GM23338 (cell line): ENCODE measurements around the gene ERH.
A peak's percentile ranks its signal among the peaks of the same experiment; 100 is the strongest.

Source experiments
- CREB1 ChIP-seq: fragments of 250-450 bp; sonication (Bioruptor Pico); IDR thresholded peaks from 2 replicates; pipeline ENCODE4 v1.5.0; 2020; ENCODE audit warnings: low read depth, mild to moderate bottlenecking, moderate library complexity
- EZH2 ChIP-seq: fragments of 200-600 bp; sonication (generic); IDR thresholded peaks from one replicate; pipeline ENCODE4 v1.8.0; 2017; ENCODE audit warnings: antibody characterized with exemption, mild to moderate bottlenecking, low read depth; ENCODE audit not compliant: unreplicated experiment
- EZH2phosphoT487 ChIP-seq: fragments of 200-600 bp; sonication (generic); IDR thresholded peaks from one replicate; pipeline ENCODE4 v1.8.1; 2018; ENCODE audit warnings: antibody characterized with exemption; ENCODE audit not compliant: unreplicated experiment
- JUNB ChIP-seq: IDR thresholded peaks from one replicate; pipeline ENCODE4 v1.6.1; 2016; ENCODE audit warnings: antibody characterized with exemption; ENCODE audit not compliant: unreplicated experiment
- NANOG ChIP-seq: IDR thresholded peaks from 2 replicates; pipeline ENCODE4 v1.6.1; 2016; ENCODE audit warnings: antibody characterized with exemption, borderline replicate concordance
- POLR2AphosphoS5 ChIP-seq: IDR thresholded peaks from 2 replicates; pipeline ENCODE4 v1.6.1; 2016; ENCODE audit warnings: antibody characterized with exemption, low read depth
- STAT1 ChIP-seq: IDR thresholded peaks from one replicate; pipeline ENCODE4 v1.6.1; 2016; ENCODE audit warnings: antibody characterized with exemption; ENCODE audit not compliant: unreplicated experiment
- ZNF114 ChIP-seq: fragments of 250-450 bp; sonication (Bioruptor Pico); IDR thresholded peaks from 2 replicates; pipeline ENCODE4 v1.5.0; 2020; ENCODE audit warnings: mild to moderate bottlenecking, moderate library complexity
- TF ChIP-seq, protein P1 (sequence below), 2 experiments: fragments of 200-600 bp in 1 of 2; sonication (generic) in 1 of 2; conservative IDR thresholded peaks; 2 replicates each; pipeline versions ENCODE4 v1.5.1 to v1.6.1; 2016 to 2017; ENCODE audit warnings: antibody characterized with exemption in 2 of 2, low read depth in 2 of 2, mild to moderate bottlenecking in 2 of 2, moderate library complexity in 1 of 2
- TF ChIP-seq, protein P2 (sequence below): IDR thresholded peaks from 2 replicates; pipeline ENCODE4 v1.6.1; 2016; ENCODE audit warnings: antibody characterized with exemption
- TF ChIP-seq, protein P3 (sequence below): IDR thresholded peaks from one replicate; pipeline ENCODE4 v1.6.1; 2018; ENCODE audit warnings: antibody characterized with exemption; ENCODE audit not compliant: unreplicated experiment

DNA sequence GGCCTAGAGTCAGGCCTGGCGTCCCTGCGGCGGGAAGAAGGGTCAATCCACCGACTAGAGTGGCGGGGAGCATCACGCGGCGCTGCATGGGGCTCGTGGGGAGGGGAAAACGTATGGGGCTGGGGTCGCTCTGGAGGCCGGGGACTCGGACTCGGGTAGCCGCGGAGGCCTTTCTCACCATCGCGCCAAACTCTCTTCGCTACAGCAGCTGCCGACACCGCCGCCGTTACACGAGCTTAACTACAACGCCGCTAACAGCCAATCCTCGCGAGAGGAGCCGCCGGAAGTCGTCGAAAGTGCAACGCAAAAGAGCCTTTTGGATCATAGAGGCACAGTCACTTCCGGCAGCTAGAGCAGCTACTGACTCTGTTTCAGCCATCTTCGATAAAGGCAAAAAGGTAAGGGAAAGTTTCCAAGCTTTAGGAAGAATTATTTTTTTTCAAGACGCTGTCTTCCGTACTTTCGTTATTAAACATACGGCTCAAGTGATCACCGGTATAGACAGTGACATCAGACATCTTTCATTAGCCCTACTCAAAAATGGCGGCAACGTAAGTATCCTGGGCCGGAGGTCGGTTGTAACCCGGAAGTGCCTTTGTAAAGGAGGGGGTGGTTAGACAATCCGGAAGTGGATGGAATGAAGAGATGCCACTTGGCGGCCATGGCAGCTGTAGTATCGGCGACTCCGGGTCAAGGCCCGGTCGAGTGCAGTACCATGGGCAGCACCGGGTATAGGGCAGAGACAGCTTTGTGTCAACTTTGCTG, at the start of gene ERH, which contains the start of gene SLC39A9:
- TF ChIP-seq EZH2 (no peak), JUNB (no peak), POLR2AphosphoS5 (peak; percentile 82), EZH2phosphoT487 (no peak), CREB1 (CRISPR knock-in tag) (peak; percentile 92), NANOG (no peak; the same call in 1 of the 2 replicates), ZNF114 (CRISPR knock-in tag) (0 out of 2 replicates have a peak, but pooled peaks have one; percentile 66), STAT1 (no peak)
- TF ChIP-seq, protein P1, sequence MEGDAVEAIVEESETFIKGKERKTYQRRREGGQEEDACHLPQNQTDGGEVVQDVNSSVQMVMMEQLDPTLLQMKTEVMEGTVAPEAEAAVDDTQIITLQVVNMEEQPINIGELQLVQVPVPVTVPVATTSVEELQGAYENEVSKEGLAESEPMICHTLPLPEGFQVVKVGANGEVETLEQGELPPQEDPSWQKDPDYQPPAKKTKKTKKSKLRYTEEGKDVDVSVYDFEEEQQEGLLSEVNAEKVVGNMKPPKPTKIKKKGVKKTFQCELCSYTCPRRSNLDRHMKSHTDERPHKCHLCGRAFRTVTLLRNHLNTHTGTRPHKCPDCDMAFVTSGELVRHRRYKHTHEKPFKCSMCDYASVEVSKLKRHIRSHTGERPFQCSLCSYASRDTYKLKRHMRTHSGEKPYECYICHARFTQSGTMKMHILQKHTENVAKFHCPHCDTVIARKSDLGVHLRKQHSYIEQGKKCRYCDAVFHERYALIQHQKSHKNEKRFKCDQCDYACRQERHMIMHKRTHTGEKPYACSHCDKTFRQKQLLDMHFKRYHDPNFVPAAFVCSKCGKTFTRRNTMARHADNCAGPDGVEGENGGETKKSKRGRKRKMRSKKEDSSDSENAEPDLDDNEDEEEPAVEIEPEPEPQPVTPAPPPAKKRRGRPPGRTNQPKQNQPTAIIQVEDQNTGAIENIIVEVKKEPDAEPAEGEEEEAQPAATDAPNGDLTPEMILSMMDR (conservative IDR thresholded peaks at IDR 0.05; ENCODE audit: low read depth in 2 of 2) = no peak
- TF ChIP-seq, protein P2, sequence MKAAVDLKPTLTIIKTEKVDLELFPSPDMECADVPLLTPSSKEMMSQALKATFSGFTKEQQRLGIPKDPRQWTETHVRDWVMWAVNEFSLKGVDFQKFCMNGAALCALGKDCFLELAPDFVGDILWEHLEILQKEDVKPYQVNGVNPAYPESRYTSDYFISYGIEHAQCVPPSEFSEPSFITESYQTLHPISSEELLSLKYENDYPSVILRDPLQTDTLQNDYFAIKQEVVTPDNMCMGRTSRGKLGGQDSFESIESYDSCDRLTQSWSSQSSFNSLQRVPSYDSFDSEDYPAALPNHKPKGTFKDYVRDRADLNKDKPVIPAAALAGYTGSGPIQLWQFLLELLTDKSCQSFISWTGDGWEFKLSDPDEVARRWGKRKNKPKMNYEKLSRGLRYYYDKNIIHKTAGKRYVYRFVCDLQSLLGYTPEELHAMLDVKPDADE = peak; percentile 94
- TF ChIP-seq, protein P3, sequence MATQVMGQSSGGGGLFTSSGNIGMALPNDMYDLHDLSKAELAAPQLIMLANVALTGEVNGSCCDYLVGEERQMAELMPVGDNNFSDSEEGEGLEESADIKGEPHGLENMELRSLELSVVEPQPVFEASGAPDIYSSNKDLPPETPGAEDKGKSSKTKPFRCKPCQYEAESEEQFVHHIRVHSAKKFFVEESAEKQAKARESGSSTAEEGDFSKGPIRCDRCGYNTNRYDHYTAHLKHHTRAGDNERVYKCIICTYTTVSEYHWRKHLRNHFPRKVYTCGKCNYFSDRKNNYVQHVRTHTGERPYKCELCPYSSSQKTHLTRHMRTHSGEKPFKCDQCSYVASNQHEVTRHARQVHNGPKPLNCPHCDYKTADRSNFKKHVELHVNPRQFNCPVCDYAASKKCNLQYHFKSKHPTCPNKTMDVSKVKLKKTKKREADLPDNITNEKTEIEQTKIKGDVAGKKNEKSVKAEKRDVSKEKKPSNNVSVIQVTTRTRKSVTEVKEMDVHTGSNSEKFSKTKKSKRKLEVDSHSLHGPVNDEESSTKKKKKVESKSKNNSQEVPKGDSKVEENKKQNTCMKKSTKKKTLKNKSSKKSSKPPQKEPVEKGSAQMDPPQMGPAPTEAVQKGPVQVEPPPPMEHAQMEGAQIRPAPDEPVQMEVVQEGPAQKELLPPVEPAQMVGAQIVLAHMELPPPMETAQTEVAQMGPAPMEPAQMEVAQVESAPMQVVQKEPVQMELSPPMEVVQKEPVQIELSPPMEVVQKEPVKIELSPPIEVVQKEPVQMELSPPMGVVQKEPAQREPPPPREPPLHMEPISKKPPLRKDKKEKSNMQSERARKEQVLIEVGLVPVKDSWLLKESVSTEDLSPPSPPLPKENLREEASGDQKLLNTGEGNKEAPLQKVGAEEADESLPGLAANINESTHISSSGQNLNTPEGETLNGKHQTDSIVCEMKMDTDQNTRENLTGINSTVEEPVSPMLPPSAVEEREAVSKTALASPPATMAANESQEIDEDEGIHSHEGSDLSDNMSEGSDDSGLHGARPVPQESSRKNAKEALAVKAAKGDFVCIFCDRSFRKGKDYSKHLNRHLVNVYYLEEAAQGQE = peak; percentile 34
